HepG2 (cell line): Measurements from ENCODE around the gene SMKR1.

Experiments
- BRCA1 ChIP-seq: sonication (generic); formaldehyde crosslinking; IDR thresholded peaks from 2 replicates; pipeline ENCODE4 v1.4.0; 2020; ENCODE audit warnings: missing genetic modification reagents
- CBX5 ChIP-seq: sonication (generic); formaldehyde crosslinking; IDR thresholded peaks from 2 replicates; pipeline ENCODE4 v1.4.0; 2020; ENCODE audit warnings: missing genetic modification reagents, borderline replicate concordance
- CHD4 ChIP-seq: fragments of 200-600 bp; sonication (generic); IDR thresholded peaks from 2 replicates; pipeline ENCODE4 v1.7.0; 2017; ENCODE audit warnings: mild to moderate bottlenecking, low read length, borderline replicate concordance
- EZH2 ChIP-seq: conservative IDR thresholded peaks from 2 replicates; pipeline ENCODE4 v1.6.1; 2012; ENCODE audit warnings: mild to moderate bottlenecking, low read depth, low read length, moderate library complexity
- IRF1 ChIP-seq: sonication (generic); formaldehyde crosslinking; IDR thresholded peaks from 2 replicates; pipeline ENCODE4 v1.4.0; 2020; ENCODE audit warnings: low read depth, mild to moderate bottlenecking, missing genetic modification reagents
- KAT8 ChIP-seq: IDR thresholded peaks from 2 replicates; pipeline ENCODE4 v1.6.1; 2016; ENCODE audit warnings: missing genetic modification reagents, missing compliant biosample characterization
- MAZ ChIP-seq, 2 experiments: sonication (generic) in 1 of 2; formaldehyde crosslinking in 1 of 2; IDR thresholded peaks; 2 replicates each; pipeline versions ENCODE4 v1.5.0 to v1.6.1; 2012 to 2020; ENCODE audit warnings: low read depth in 2 of 2, mild to moderate bottlenecking in 2 of 2, borderline replicate concordance in 1 of 2, improper control_type of control experiment in 1 of 2, low read length in 1 of 2, missing genetic modification reagents in 1 of 2, moderate library complexity in 1 of 2
- NAIF1 ChIP-seq: sonication (generic); formaldehyde crosslinking; IDR thresholded peaks from 2 replicates; pipeline ENCODE4 v1.5.0; 2020; ENCODE audit warnings: mild to moderate bottlenecking, missing genetic modification reagents, borderline replicate concordance
- POLR2A ChIP-seq, 2 experiments: IDR thresholded peaks; 2 replicates each; pipeline ENCODE4 v1.6.1; 2011; ENCODE audit warnings: low read depth in 2 of 2, low read length in 2 of 2, mild to moderate bottlenecking in 1 of 2, moderate library complexity in 1 of 2; ENCODE audit not compliant: insufficient read depth in 1 of 2
- ZNF75D ChIP-seq: sonication (generic); formaldehyde crosslinking; IDR thresholded peaks from 2 replicates; pipeline ENCODE4 v1.8.1; 2023; ENCODE audit warnings: missing genetic modification reagents, mild to moderate bottlenecking, borderline replicate concordance
- ZSCAN30 ChIP-seq: sonication (generic); formaldehyde crosslinking; IDR thresholded peaks from 2 replicates; pipeline ENCODE4 v1.5.0; 2020; ENCODE audit warnings: mild to moderate bottlenecking, missing genetic modification reagents
- TF ChIP-seq, protein P1 (sequence below): sonication (generic); formaldehyde crosslinking; IDR thresholded peaks from 2 replicates; pipeline ENCODE4 v1.5.0; 2020; ENCODE audit warnings: mild to moderate bottlenecking, missing genetic modification reagents, moderate library complexity
- TF ChIP-seq, protein P2 (sequence below): sonication (generic); formaldehyde crosslinking; IDR thresholded peaks from 2 replicates; pipeline ENCODE4 v1.5.1; 2020; ENCODE audit warnings: mild to moderate bottlenecking, missing genetic modification reagents

DNA sequence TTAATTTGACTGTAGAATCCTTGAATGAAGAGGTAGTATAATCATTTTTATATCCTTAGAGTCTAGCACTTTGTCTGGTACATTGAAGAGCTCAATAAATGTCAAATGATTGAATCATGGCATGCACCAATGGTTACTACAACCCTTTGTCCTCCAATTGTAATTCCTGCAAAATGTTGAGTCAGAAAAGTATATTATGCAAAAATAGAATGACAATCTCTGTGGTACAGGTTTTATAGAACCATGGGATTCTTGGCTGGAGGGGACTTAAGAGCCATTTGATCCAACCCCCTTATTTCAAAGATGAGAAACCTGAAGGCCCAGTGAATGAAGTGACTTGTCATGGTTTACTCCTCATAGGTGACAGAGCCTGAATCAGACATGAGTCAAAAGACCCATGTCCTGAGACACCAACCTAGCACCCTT lies 30.9 kb upstream of the SMKR1 start:
- TF ChIP-seq ZNF75D (CRISPR knock-in tag) (no peak), CBX5 (no peak), NAIF1 (no peak), CHD4 (no peak), MAZ (IDR thresholded peaks at IDR 0.05; ENCODE audit: borderline replicate concordance, low read depth, low read length) (no peak), MAZ (CRISPR knock-in tag; IDR thresholded peaks at IDR 0.05; ENCODE audit: low read depth) (no peak), POLR2A (IDR thresholded peaks at IDR 0.05; ENCODE audit: insufficient read depth in 1 of 2, low read depth in 2 of 2, low read length in 2 of 2) (no peak), EZH2 (no peak), IRF1 (no peak), ZSCAN30 (no peak), BRCA1 (no peak), KAT8 (CRISPR knock-in tag) (no peak)
- TF ChIP-seq, protein P1, sequence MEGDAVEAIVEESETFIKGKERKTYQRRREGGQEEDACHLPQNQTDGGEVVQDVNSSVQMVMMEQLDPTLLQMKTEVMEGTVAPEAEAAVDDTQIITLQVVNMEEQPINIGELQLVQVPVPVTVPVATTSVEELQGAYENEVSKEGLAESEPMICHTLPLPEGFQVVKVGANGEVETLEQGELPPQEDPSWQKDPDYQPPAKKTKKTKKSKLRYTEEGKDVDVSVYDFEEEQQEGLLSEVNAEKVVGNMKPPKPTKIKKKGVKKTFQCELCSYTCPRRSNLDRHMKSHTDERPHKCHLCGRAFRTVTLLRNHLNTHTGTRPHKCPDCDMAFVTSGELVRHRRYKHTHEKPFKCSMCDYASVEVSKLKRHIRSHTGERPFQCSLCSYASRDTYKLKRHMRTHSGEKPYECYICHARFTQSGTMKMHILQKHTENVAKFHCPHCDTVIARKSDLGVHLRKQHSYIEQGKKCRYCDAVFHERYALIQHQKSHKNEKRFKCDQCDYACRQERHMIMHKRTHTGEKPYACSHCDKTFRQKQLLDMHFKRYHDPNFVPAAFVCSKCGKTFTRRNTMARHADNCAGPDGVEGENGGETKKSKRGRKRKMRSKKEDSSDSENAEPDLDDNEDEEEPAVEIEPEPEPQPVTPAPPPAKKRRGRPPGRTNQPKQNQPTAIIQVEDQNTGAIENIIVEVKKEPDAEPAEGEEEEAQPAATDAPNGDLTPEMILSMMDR (CRISPR knock-in tag), result no peak
- TF ChIP-seq, protein P2, sequence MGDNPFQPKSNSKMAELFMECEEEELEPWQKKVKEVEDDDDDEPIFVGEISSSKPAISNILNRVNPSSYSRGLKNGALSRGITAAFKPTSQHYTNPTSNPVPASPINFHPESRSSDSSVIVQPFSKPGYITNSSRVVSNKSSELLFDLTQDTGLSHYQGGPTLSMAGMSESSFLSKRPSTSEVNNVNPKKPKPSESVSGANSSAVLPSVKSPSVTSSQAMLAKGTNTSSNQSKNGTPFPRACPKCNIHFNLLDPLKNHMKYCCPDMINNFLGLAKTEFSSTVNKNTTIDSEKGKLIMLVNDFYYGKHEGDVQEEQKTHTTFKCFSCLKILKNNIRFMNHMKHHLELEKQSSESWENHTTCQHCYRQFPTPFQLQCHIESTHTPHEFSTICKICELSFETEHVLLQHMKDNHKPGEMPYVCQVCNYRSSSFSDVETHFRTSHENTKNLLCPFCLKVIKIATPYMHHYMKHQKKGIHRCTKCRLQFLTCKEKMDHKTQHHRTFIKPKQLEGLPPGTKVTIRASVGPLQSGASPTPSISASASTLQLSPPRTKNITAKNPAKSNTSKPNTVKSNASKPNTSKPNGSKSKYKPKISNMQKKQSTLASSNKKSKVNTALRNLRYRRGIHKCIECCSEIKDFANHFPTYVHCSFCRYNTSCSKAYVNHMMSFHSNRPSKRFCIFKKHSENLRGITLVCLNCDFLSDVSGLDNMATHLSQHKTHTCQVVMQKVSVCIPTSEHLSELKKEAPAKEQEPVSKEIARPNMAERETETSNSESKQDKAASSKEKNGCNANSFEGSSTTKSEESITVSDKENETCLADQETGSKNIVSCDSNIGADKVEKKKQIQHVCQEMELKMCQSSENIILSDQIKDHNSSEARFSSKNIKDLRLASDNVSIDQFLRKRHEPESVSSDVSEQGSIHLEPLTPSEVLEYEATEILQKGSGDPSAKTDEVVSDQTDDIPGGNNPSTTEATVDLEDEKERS (CRISPR knock-in tag), result no peak
